K562 (cell line): ENCODE data around the gene CXCR5. TPM values are rescaled to one million over a fixed set of nuclear protein-coding genes. Genes with fewer than 3 reads are reported as not detected.

Source experiments
- ARID2 ChIP-seq: fragments of 450-650 bp; IDR thresholded peaks from 2 replicates; pipeline ENCODE4 v1.6.1; 2017; ENCODE audit warnings: antibody characterized with exemption, mild to moderate bottlenecking
- ASH1L ChIP-seq: fragments of 450-650 bp; IDR thresholded peaks from 2 replicates; pipeline ENCODE4 v1.6.1; 2018; ENCODE audit warnings: borderline replicate concordance, mild to moderate bottlenecking, low read depth; ENCODE audit not compliant: partially characterized antibody
- CHD1 ChIP-seq: fragments of 200-600 bp; sonication (generic); IDR thresholded peaks from one replicate; pipeline ENCODE4 v1.6.1; 2012; ENCODE audit warnings: mild to moderate bottlenecking, moderate library complexity, low read length, inconsistent platforms
- E2F8 ChIP-seq: fragments of 450-650 bp; IDR thresholded peaks from 2 replicates; pipeline ENCODE4 v1.7.1; 2018; ENCODE audit warnings: mild to moderate bottlenecking, low read depth; ENCODE audit not compliant: partially characterized antibody
- ELK3 ChIP-seq: fragments of 450-650 bp; formaldehyde crosslinking; IDR thresholded peaks from 2 replicates; pipeline ENCODE4 v1.4.0; 2020; ENCODE audit warnings: mild to moderate bottlenecking
- GABPA ChIP-seq: fragments of 200-800 bp; sonication (Bioruptor generic); conservative IDR thresholded peaks from 2 replicates; pipeline ENCODE4 v1.6.1; 2016; ENCODE audit warnings: low read depth, missing genetic modification characterization, missing compliant biosample characterization
- GTF2F1 ChIP-seq: IDR thresholded peaks from 2 replicates; pipeline ENCODE4 v1.6.1; 2011; ENCODE audit warnings: low read depth, low read length, improper control_type of control experiment
- KDM4B ChIP-seq, 2 experiments: fragments of 450-650 bp in 1 of 2; sonication (generic) in 1 of 2; IDR thresholded peaks; 2 replicates each; pipeline ENCODE4 v1.6.1; 2016 to 2017; ENCODE audit warnings: borderline replicate concordance in 2 of 2, antibody characterized with exemption in 1 of 2, low read depth in 1 of 2, mild to moderate bottlenecking in 1 of 2
- LCOR ChIP-seq: sonication (generic); formaldehyde crosslinking; IDR thresholded peaks from 2 replicates; pipeline ENCODE4 v1.8.0; 2022; ENCODE audit warnings: mild to moderate bottlenecking, missing genetic modification reagents
- MECOM ChIP-seq: fragments of 250-450 bp; sonication (Bioruptor Pico); IDR thresholded peaks from 2 replicates; pipeline ENCODE4 v1.8.0; 2022; ENCODE audit warnings: inconsistent platforms
- MED1 ChIP-seq: sonication (generic); formaldehyde crosslinking; IDR thresholded peaks from 2 replicates; pipeline ENCODE4 v1.8.1; 2023; ENCODE audit warnings: missing genetic modification reagents, borderline replicate concordance
- NFIX ChIP-seq: fragments of 250-450 bp; sonication (Bioruptor Pico); IDR thresholded peaks from 2 replicates; pipeline ENCODE4 v1.4.0; 2020; ENCODE audit warnings: low read depth, mild to moderate bottlenecking, moderate library complexity
- NFXL1 ChIP-seq: fragments of 450-650 bp; formaldehyde crosslinking; IDR thresholded peaks from 2 replicates; pipeline ENCODE4 v1.4.0; 2021; ENCODE audit warnings: mild to moderate bottlenecking
- PTTG1 ChIP-seq: fragments of 450-650 bp; IDR thresholded peaks from 2 replicates; pipeline ENCODE4 v1.6.1; 2016; ENCODE audit warnings: low read depth, mild to moderate bottlenecking, missing genetic modification characterization, missing compliant biosample characterization
- SOX6 ChIP-seq: fragments of 450-650 bp; IDR thresholded peaks from 2 replicates; pipeline ENCODE4 v1.6.1; 2014; ENCODE audit warnings: mild to moderate bottlenecking
- SRSF1 ChIP-seq: fragments of 200-400 bp; formaldehyde crosslinking; IDR thresholded peaks from 2 replicates; pipeline ENCODE4 v1.6.1; 2017; ENCODE audit warnings: mild to moderate bottlenecking, low read depth, low read length, moderate library complexity
- TAL1 ChIP-seq: fragments of 450-650 bp; IDR thresholded peaks from 2 replicates; pipeline ENCODE4 v1.6.1; 2016; ENCODE audit warnings: mild to moderate bottlenecking
- ZBTB8A ChIP-seq: fragments of 450-650 bp; IDR thresholded peaks from 2 replicates; pipeline ENCODE4 v1.6.1; 2018; ENCODE audit warnings: mild to moderate bottlenecking, moderate library complexity; ENCODE audit not compliant: partially characterized antibody
- ZNF384 ChIP-seq: IDR thresholded peaks from 2 replicates; pipeline ENCODE4 v1.6.1; 2012; ENCODE audit warnings: low read depth, low read length, improper control_type of control experiment
- ZNF518B ChIP-seq: fragments of 250-450 bp; sonication (Bioruptor Pico); IDR thresholded peaks from 2 replicates; pipeline ENCODE4 v1.5.0; 2021; ENCODE audit warnings: mild to moderate bottlenecking, moderate library complexity
- ZNF561 ChIP-seq: fragments of 450-650 bp; formaldehyde crosslinking; conservative IDR thresholded peaks from 2 replicates; pipeline ENCODE4 v1.4.0; 2020; ENCODE audit warnings: mild to moderate bottlenecking, moderate library complexity
- polyA plus RNA-seq, 8 experiments: library from polyadenylated mRNA; depleted of rRNA in 4 of 8; stranded (reverse) in 5 of 8; unstranded in 3 of 8; fragments of >200 nt; fragmentation: Nextera tagmentation in 2 of 8; fragmentation: Illumina TruSeq in 1 of 8; extraction: Ambion mirVana in 2 of 8; extraction: Trizol in 1 of 8; gene quantifications; 2 replicates each; pipeline versions ENCODE4 v1.2.1 to v1.2.3, GENCODE V29; 2011 to 2014; ENCODE audit warnings: inconsistent platforms in 1 of 8, missing spikeins in 1 of 8
- total RNA-seq, 7 experiments: library from RNA; depleted of rRNA in 6 of 7; stranded (reverse); fragments of >200 nt in 6 of 7; fragmentation: Illumina TruSeq in 2 of 7; extraction: Trizol in 2 of 7; gene quantifications; 2 replicates each; pipeline versions ENCODE4 v1.2.1 to v1.2.3, GENCODE V29; 2011 to 2021; ENCODE audit warnings: low replicate concordance in 1 of 7

CXCR5 gene
- total and polyA plus RNA-seq, 9 of the 15 experiments (the other 6 are each of a cell fraction or from before 2014, with no cell fraction given) = 0.03 to 0.06 TPM; not detected in 7

GRCh38 chr11:118911880-118912741 lies 28.4 kb downstream of the CXCR5 start (continued):
- TF ChIP-seq KDM4B (IDR thresholded peaks at IDR 0.05; ENCODE audit: borderline replicate concordance in 2 of 2, low read depth in 1 of 2) (no peak), GABPA (tag) (no peak), TAL1 (no peak), ARID2 (no peak), MED1 (CRISPR knock-in tag) (no peak), GTF2F1 (no peak), NFIX (CRISPR knock-in tag) (no peak), SOX6 (0 out of 2 replicates have a peak, but pooled peaks have one; percentile 18), MECOM (0 out of 2 replicates have a peak, but pooled peaks have one; percentile 17), CHD1 (peak; percentile 62), NFXL1 (CRISPR knock-in tag) (no peak), LCOR (CRISPR knock-in tag) (no peak), ZNF561 (CRISPR knock-in tag) (no peak), ZNF518B (CRISPR knock-in tag) (no peak), ASH1L (no peak), PTTG1 (tag) (no peak), ZNF384 (no peak), E2F8 (no peak), SRSF1 (no peak), ELK3 (no peak), ZBTB8A (no peak)
